Superior temporal gyrus (tissue), 1 donor: Measurements from ENCODE around the gene ORM1.
"Not testable (repeated sequence)": the region's sequence is repeated elsewhere in the genome, so short reads cannot be mapped to it uniquely, and the experiment has no call there.

Source experiments
- DNase-seq: peaks from one replicate; pipeline ENCODE4 v3.0.0-alpha.2; 2016; ENCODE audit errors: extremely low spot score

ORM1 gene

GRCh38 chr9:114325684-114326254 lies 2.9 kb downstream of the ORM1 start:
- not testable (repeated sequence) for DNase-seq

DNA sequence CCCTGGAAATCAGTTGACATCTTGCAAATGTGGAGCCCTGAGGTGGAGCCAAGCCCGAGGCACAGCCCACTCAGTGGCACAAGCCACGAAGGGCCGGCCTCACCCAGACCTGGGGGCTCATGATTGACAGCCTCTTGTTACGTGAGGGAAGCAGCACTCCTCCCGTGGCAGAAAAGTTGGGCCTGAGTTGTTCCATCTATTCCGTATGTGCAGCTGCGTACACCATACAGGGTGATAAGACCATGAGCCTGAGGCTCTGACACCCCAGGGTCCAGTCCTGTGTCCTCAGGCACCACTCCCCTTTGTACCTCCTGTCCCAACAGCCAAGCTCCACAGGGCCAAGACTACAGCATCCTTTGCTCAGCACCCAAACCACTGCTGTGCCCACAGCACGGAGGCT lies 4.9 kb downstream of the ORM1 start:
- no peak for DNase-seq

DNA sequence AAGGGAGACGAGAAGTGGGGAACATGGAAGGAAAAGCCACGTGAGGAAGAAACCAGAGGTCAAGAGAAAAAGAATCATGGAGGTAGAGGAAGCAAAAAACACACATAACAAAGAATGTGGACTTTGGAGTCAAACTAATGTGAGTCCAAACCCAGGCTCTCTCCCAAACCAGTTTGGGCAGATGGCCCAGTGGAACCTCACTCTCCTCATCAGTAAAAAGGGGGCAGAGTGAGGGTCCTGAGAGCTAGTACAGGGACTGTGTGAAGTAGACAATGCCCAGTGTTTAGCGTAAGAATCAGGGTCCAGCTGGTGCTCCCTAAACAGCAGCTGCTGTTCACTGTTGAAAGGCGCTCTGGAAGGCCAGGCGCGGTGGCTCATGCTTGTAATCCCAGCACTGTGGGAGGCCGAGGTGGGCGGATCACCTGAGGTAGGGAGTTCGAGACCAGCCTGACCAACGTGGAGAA lies 5.5 kb downstream of the ORM1 start:
- DNase-seq: not testable (repeated sequence)

DNA sequence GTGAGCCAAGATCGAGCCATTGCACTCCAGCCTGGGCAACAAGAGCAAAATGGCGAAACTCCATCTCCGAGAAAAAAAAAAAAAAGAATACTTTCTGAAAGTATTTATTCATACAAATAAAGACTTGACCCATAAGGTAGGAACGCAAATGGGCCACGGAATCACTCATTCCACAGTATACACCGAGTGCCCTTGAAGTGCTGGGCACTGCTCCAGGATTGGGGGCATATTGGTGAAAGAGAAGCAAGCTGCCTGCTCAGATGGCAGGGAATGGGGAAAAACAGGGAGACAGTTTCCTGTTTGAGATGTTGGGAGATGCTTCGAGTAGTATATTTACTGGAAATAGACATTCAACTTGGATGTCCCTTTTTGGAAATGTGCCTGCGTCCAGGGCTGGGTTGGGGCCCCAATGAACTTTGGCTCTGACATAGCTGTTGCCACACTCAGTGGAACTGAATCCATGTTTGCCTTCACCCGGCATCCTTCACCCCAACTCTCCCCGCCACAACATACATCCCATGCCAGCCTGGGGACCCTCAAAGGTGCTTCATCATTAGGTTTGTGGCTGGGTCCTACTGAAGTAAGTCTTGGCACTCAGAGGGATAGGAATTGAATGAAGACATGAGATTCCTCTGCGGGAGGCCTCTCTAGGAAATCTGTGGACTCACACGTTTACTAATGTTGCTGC lies 6.2 kb downstream of the ORM1 start:
- DNase-seq: not testable (repeated sequence)

DNA sequence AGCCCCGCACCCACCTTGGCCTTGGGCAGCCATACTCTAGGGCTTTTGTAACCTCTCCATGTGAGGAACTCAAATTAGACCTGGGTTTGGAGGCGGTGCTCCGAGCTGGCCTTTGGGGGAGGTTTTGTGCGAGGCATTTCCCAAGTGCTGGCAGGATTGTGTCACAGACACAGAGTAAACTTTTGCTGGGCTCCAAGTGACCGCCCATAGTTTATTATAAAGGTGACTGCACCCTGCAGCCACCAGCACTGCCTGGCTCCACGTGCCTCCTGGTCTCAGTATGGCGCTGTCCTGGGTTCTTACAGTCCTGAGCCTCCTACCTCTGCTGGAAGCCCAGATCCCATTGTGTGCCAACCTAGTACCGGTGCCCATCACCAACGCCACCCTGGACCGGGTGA lies 6.7 kb downstream of the ORM1 start, which contains the start of gene ORM2:
Gene ORM2, plus strand, starts transcription at position 245 of the 398 bp plus-strand sequence. Its CDS starts 36 bp downstream, at position 281.
- DNase-seq: not testable (repeated sequence)

GRCh38 chr9:114330636-114331035 lies 7.7 kb downstream of the ORM1 start:
- no peak for DNase-seq

- not testable (repeated sequence) for DNase-seq
Measured at GRCh38 chr9:114331229-114332195, 8.6 kb downstream of the ORM1 start.

GRCh38 chr9:114332474-114333040 lies 9.7 kb downstream of the ORM1 start:
- DNase-seq: not testable (repeated sequence)

DNA sequence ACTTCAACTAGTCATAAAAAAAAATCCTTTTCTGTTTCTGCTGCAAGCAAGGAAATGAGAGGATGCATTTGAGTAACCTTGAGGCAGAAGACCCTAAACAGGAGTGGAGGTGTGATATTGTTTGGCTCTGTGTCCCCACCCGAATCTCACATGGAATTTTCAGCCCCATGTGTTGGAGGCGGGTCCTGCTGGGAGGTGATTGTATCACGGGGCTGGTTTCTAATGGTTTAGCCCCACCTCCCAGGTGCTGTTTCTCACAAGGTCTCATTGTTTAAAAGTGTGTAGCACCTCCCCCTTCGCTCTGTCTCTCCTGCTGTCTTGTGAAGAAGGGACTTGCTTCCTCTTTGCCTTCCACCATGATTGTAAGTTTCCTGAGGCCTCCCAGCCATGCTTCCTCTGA lies 10.8 kb downstream of the ORM1 start:
- DNase-seq: not testable (repeated sequence)

- no peak for DNase-seq
Measured at GRCh38 chr9:114334490-114334889, 11.6 kb downstream of the ORM1 start.

DNA sequence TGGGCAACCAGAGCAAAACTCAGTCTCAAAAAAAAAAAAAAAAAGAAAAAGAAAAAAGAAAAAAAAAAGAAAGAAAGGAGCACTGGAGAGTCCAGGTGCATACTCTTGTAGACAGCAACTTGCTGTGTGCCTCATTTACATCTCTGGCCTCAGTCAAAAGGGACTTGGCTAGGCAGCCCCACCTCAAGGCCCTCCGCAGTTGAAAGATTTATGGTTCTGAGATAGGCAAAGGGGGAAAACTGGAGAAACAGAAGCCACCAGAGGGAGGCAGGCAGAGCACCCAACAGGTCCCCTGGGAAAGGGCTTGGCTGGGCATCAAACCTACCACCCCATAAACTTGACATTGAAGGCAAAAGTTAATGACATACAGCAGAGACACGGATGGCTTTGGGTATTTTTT lies 12.8 kb downstream of the ORM1 start:
- DNase-seq: no peak

DNA sequence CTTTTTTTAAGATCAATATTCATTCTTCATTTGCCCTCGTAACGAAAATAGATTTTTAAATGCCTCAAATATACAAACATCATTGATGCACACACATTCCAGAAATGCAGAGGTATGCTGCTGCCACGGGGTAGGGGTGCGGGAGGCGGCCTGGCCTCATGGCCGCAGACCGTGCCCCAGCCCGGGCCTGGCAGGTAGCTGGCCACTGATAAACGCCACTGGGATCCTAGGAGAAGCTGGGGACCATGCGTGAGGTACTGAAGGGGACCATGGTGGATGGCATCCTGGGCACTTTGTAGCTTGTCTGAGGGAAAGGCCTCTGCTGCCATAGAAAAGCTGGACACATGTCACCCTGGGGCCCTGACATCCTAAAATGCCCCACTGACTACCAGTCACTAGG lies 13.3 kb downstream of the ORM1 start:
- no peak for DNase-seq

- DNase-seq: no peak
Measured at GRCh38 chr9:114336699-114337395, 13.9 kb downstream of the ORM1 start.

DNA sequence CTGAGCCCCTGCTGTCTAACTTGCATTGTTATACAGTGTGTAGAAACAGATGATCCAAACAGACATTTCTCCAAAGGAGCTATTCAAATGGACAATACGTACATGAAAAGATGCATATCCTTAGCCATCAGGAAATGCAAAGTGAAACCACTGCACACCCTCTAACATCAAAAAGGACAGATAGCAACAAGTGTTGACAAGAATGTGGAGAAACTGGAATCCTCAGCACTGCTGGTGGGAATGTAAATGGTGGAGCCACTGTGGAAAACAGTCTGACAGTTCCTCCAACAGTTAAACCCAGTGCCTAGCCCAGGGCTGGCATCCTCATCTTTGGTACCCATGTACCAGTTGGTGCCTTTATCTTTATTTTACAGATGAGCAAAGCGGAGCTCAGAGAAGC lies 15.3 kb downstream of the ORM1 start:
- DNase-seq: no peak

- DNase-seq: peak; percentile 62
Measured at GRCh38 chr9:114339130-114339908, 16.4 kb downstream of the ORM1 start.

DNA sequence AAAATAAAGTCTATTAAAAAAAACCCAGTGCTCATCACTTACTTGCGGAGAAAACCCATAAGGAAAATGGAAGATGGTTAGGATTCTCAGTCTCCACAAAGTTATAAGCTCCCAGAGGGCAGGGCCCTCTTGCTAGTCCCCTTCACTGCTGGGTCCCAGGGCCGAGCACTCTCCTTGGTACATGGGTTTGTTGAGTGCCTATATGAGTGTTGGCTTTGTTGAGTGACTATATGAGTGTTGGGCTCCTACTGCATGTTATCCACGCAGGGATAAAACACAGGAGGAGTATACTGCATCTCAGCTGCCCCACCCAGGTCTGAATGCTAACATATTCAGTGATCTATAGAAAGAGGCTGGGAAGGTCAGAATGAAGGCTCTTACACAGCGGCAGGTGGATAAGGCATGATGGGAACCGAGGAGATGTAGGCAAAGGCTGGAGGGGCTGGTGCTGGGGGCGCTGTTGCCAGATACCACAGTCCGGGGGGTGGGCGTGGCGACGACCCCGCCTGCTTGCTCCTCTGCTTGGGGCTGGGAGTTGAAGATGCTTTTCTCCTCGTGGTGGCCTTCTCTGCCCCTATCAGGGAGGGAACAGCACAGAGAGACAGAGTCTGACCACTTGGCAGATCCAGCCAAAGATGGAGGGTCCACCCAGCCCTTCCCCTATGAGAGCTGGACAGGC lies 18.4 kb downstream of the ORM1 start:
- no peak for DNase-seq

DNA sequence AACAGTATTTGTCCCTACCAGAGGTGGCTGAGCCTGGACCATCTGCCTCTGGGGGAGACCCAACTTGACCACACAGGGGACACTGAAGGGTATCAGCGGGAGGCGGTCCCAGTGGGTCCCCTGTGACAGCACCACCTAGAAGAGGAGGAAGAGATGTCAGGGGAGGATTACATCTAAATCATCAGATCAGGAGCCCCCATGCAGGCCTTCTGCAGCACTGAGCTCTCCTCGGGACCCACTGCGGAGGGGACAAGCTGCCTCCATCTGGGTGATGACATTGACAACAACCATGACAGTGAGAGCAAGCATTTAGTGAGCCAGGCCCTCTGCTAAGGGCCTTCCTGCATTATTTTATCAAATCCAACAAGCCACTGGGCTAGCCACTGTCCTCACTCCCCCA lies 19.1 kb downstream of the ORM1 start:
- no peak for DNase-seq

DNA sequence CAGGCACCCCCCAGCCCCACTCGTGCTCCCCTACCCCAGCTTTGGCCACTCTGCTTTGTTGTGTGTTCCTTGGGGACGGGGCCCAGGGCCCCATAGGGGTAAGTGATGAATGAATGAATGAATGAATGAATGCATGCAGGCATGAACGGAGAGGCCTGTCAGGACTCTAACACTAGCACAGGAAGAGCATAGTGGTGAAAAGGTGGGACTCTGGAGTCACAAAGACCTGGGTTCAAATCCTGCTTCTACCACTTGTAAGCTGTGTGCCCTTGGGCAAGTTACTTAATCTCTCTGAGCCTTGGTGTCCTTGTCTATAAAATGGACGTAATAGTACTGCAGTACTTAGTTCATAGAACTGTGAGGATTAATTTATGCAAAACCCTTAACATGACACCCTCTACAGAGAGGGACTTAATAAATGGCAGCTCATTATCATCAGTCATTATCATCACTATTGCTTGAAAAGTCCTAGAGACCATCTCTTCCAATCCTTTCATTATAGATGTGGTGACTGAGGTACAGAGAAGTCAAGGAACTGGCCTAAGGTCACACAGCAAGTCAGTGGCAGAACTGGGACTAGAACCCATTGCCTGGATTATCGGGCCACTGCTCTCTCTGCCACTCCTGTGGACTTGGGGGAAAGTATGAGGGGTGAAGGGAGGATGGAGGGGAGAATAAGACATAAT lies 20.0 kb downstream of the ORM1 start:
- no peak for DNase-seq

DNA sequence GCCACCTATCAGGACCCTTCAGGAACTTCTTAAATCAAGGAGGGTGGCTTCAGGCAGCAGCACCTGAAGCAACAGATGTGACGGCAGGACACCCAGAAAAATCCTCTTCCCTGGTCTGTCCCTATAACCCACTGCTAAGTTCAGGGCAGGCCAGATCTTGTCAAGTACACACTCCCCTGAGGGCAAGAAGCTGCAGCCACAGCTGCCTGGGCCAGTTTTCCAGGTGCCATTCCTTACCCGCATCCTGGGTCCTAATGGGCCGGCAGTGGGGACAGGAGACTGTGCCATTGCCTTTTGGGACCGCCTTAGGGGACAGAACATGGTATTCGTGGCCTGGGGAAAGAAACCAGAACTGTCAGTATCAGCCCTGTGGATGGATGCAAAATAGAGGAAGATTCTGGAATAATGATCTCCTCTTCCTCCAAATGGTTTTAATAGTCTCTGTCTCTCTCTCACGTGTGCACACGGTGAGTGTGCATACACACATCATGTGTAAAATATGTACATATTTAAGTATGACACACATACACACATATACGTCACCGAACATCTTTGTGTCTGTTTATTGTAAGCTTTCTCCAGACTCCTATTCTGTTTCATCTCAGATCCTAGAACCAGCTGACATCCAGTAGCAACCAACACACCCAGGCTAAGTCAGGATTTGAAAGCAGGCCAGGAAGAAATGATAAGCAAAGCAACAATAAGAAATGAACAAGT lies 20.7 kb downstream of the ORM1 start:
- no peak for DNase-seq
